H9 (cell line): Measurements from ENCODE around the gene RNF224. TPM values are rescaled to one million over a fixed set of nuclear protein-coding genes. Genes with fewer than 3 reads are reported as not detected.

Experiments used
- DNase-seq: peaks from one replicate; pipeline ENCODE4 v3.0.0-alpha.2; 2017
- H2AFZ ChIP-seq: one replicate; pipeline ENCODE4 v1.6.1; 2013; ENCODE audit warnings: mild to moderate bottlenecking, low read length, control low read depth, moderate library complexity
- H2AK5ac ChIP-seq: 2 replicates; pipeline ENCODE4 v1.6.1; 2013; ENCODE audit warnings: low read length, control low read depth, mixed read lengths; ENCODE audit not compliant: insufficient read length
- H2BK120ac ChIP-seq: one replicate; pipeline ENCODE4 v1.6.1; 2013; ENCODE audit warnings: low read depth, mild to moderate bottlenecking, low read length, control low read depth, inconsistent platforms; ENCODE audit not compliant: poor library complexity, severe bottlenecking
- H2BK12ac ChIP-seq: 2 replicates; pipeline ENCODE4 v1.6.1; 2013; ENCODE audit warnings: low read length, control low read depth, mixed read lengths, low read depth; ENCODE audit not compliant: insufficient read length
- H2BK15ac ChIP-seq: 2 replicates; pipeline ENCODE4 v1.6.1; 2013; ENCODE audit warnings: low read depth, low read length, control low read depth
- H2BK20ac ChIP-seq: one replicate; pipeline ENCODE4 v1.6.1; 2013; ENCODE audit warnings: low read depth, mild to moderate bottlenecking, low read length, control low read depth, inconsistent platforms; ENCODE audit not compliant: poor library complexity, severe bottlenecking
- H2BK5ac ChIP-seq: 2 replicates; pipeline ENCODE4 v1.6.1; 2013; ENCODE audit warnings: low read length, control low read depth, mixed read lengths; ENCODE audit not compliant: insufficient read length
- H3K14ac ChIP-seq: 2 replicates; pipeline ENCODE4 v1.6.1; 2013; ENCODE audit warnings: low read length, control low read depth; ENCODE audit not compliant: insufficient read depth
- H3K18ac ChIP-seq: 2 replicates; pipeline ENCODE4 v1.6.1; 2013; ENCODE audit warnings: low read depth, mild to moderate bottlenecking, mixed read lengths, low read length, control low read depth; ENCODE audit not compliant: insufficient read length
- H3K23ac ChIP-seq: 2 replicates; pipeline ENCODE4 v1.6.1; 2013; ENCODE audit warnings: low read length, control low read depth, mixed read lengths, low read depth; ENCODE audit not compliant: insufficient read length
- H3K23me2 ChIP-seq: 2 replicates; pipeline ENCODE4 v1.6.1; 2013; ENCODE audit warnings: low read depth, mild to moderate bottlenecking, mixed read lengths, low read length, control low read depth; ENCODE audit not compliant: insufficient read length, poor library complexity, severe bottlenecking
- H3K27ac ChIP-seq: 2 replicates; pipeline ENCODE4 v1.5.1; 2013; ENCODE audit warnings: low read length, control low read depth, mixed read lengths, low read depth; ENCODE audit not compliant: insufficient read length
- H3K27me3 ChIP-seq: 2 replicates; pipeline ENCODE4 v1.6.1; 2013; ENCODE audit warnings: low read length, control low read depth, inconsistent platforms; ENCODE audit not compliant: insufficient read depth
- H3K4ac ChIP-seq: 2 replicates; pipeline ENCODE4 v1.6.1; 2013; ENCODE audit warnings: low read depth, mild to moderate bottlenecking, control low read depth, inconsistent platforms, low read length, moderate library complexity
- H3K4me1 ChIP-seq: 2 replicates; pipeline ENCODE4 v1.6.1; 2013; ENCODE audit warnings: low read length, control low read depth, inconsistent platforms; ENCODE audit not compliant: insufficient read depth
- H3K4me2 ChIP-seq: 2 replicates; pipeline ENCODE4 v1.6.1; 2013; ENCODE audit warnings: low read length, control low read depth, mixed read lengths; ENCODE audit not compliant: insufficient read length, insufficient read depth
- H3K56ac ChIP-seq: 2 replicates; pipeline ENCODE4 v1.6.1; 2013; ENCODE audit warnings: low read depth, mild to moderate bottlenecking, mixed read lengths, low read length, control low read depth; ENCODE audit not compliant: insufficient read length
- H3K79me1 ChIP-seq: 2 replicates; pipeline ENCODE4 v1.6.1; 2013; ENCODE audit warnings: low read depth, mild to moderate bottlenecking, moderate library complexity, low read length, control low read depth, inconsistent platforms; ENCODE audit not compliant: insufficient read depth, poor library complexity, severe bottlenecking
- H3K79me2 ChIP-seq: 2 replicates; pipeline ENCODE4 v1.6.1; 2013; ENCODE audit warnings: low read length, control low read depth, inconsistent platforms; ENCODE audit not compliant: insufficient read depth
- H3K9ac ChIP-seq: 2 replicates; pipeline ENCODE4 v1.6.1; 2013; ENCODE audit warnings: low read length, control low read depth, mixed read lengths; ENCODE audit not compliant: insufficient read length; ENCODE audit errors: extremely low read depth
- H3K9me3 ChIP-seq: one replicate; pipeline ENCODE4 v1.6.1; 2013; ENCODE audit warnings: low read depth, low read length, inconsistent platforms; ENCODE audit not compliant: control insufficient read depth
- H3T11ph ChIP-seq: one replicate; pipeline ENCODE4 v1.6.1; 2013; ENCODE audit warnings: mild to moderate bottlenecking, low read length, control low read depth, inconsistent platforms
- H4K20me1 ChIP-seq: one replicate; pipeline ENCODE4 v1.6.1; 2013; ENCODE audit not compliant: control insufficient read depth, insufficient read length, insufficient read depth
- H4K5ac ChIP-seq: 2 replicates; pipeline ENCODE4 v1.6.1; 2013; ENCODE audit warnings: low read depth, mild to moderate bottlenecking, mixed read lengths, low read length, control low read depth; ENCODE audit not compliant: insufficient read length
- H4K8ac ChIP-seq: replicated peaks from 2 replicates; pipeline ENCODE4 v1.6.1; 2013; ENCODE audit warnings: low read length, control low read depth, mixed read lengths, low read depth; ENCODE audit not compliant: insufficient read length
- H4K91ac ChIP-seq: 2 replicates; pipeline ENCODE4 v1.6.1; 2013; ENCODE audit warnings: low read depth, mild to moderate bottlenecking, moderate library complexity, mixed read lengths, low read length, control low read depth; ENCODE audit not compliant: insufficient read length
- H3K27ac Mint-ChIP-seq, 3 experiments: 2 replicates in 2 of 3; 3 replicates in 1 of 3; pipeline ENCODE4 v1.8.0; 2020 to 2021; ENCODE audit warnings: mixed read lengths in 3 of 3, mild to moderate bottlenecking in 1 of 3, moderate library complexity in 1 of 3
- H3K27me3 Mint-ChIP-seq: 2 replicates; pipeline ENCODE4 v1.8.0; 2021; ENCODE audit warnings: low read depth, mild to moderate bottlenecking, moderate library complexity, mixed read lengths
- H3K36me3 Mint-ChIP-seq, 3 experiments: 2 replicates in 2 of 3; 3 replicates in 1 of 3; pipeline ENCODE4 v1.8.0; 2020 to 2021; ENCODE audit warnings: low read depth in 3 of 3, mixed read lengths in 3 of 3; ENCODE audit not compliant: insufficient read depth in 1 of 3
- H3K4me1 Mint-ChIP-seq, 2 experiments: 2 replicates each; pipeline ENCODE4 v1.8.0; 2020; ENCODE audit warnings: mixed read lengths in 2 of 2
- H3K4me3 Mint-ChIP-seq, 2 experiments: 2 replicates in 1 of 2; 3 replicates in 1 of 2; pipeline ENCODE4 v1.8.0; 2020 to 2021; ENCODE audit warnings: mild to moderate bottlenecking in 2 of 2, mixed read lengths in 2 of 2, moderate library complexity in 1 of 2
- H3K9me3 Mint-ChIP-seq, 2 experiments: 2 replicates in 1 of 2; 3 replicates in 1 of 2; pipeline ENCODE4 v1.8.0; 2020; ENCODE audit warnings: mild to moderate bottlenecking in 2 of 2, mixed read lengths in 2 of 2, moderate library complexity in 1 of 2
- WGBS: extraction: QIAGEN DNeasy Blood & Tissue Kit; methylation state at CpG from one replicate; pipeline ENCODE4 v1.1.7; 2013; ENCODE audit warnings: missing lambda C conversion rate, low lambda C conversion rate, mixed read lengths; ENCODE audit not compliant: insufficient read length; ENCODE audit errors: extremely low coverage; 5-methylcytosine and 5-hydroxymethylcytosine counted together
- total RNA-seq: library from RNA; stranded (reverse); gene quantifications from 2 replicates; pipeline ENCODE4 v1.2.1, GENCODE V29; 2021
- TF ChIP-seq, protein P1 (sequence below): fragments of 200-600 bp; sonication (generic); conservative IDR thresholded peaks from 3 replicates; pipeline ENCODE4 v1.8.0; 2021; ENCODE audit warnings: antibody characterized with exemption, mild to moderate bottlenecking

RNF224 gene
- total RNA-seq, 1 experiment from 2014 or later, result 0.15 TPM

DNA sequence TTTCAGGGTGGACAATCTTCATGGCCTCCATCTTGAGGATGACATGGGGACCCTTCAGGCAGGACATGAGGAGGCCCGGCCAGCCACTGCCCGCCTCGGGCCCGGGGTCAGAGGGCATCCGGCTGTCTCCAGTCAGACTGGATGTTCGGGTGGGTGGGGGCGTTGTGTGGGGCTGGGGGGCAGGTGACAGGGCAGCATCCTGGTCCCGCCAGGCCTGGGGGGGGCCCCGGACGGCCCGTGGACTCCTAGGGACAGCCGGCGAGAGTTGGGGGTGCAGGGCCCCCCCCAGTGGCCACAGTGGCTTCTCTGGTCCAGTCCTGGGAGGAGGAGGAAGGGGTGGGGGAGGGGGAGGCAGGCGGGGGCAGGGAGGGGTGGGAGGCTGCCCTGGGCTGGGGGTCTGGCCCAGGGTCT lies 6.2 kb upstream of the RNF224 start:
- no peak overlapping the region for H2BK5ac ChIP-seq
- H3K9me3 ChIP-seq, result no peaks in the 10 kb centered on the region
- H2BK15ac ChIP-seq, result no peak overlapping the region
- H3K27me3 ChIP-seq, result no peaks in the 10 kb centered on the region
- H3K79me2 ChIP-seq, result no peaks in the 10 kb centered on the region
- no peak overlapping the region for H3K56ac ChIP-seq
- no peak overlapping the region for H3K4me2 ChIP-seq
- no peaks in the 10 kb centered on the region for H3K27me3 Mint-ChIP-seq
- H3K9ac ChIP-seq, result no peak overlapping the region
- no peak overlapping the region for H2AK5ac ChIP-seq
- no peak overlapping the region for H3K27ac Mint-ChIP-seq
- no peak overlapping the region for H2BK12ac ChIP-seq
- WGBS, result no CpG with 5 or more reads among the region's 14 CpGs
- no peaks in the 10 kb centered on the region; the same call in 1 of the 2 replicates for H3K4me1 ChIP-seq
- H2BK20ac ChIP-seq, result no peak overlapping the region
- peaks cover 0 to 11% (median 0%) of the 10 kb centered on the region in 3 experiments; a peak in 1 of 7 replicates for H3K36me3 Mint-ChIP-seq
- H3T11ph ChIP-seq, result no peak overlapping the region
- no peaks in the 10 kb centered on the region for H4K20me1 ChIP-seq
- H4K91ac ChIP-seq, result no peak overlapping the region
- H3K18ac ChIP-seq, result no peak overlapping the region
- peak overlapping the region; percentile 22 to 60; a peak in 3 of 5 replicates for H3K4me3 Mint-ChIP-seq
- H2BK120ac ChIP-seq, result no peak overlapping the region
- H3K4me1 Mint-ChIP-seq, result peaks cover 4 to 8% of the 10 kb centered on the region in 2 experiments
- H3K23me2 ChIP-seq, result peaks cover 18% of the 10 kb centered on the region
- TF ChIP-seq, protein P1, sequence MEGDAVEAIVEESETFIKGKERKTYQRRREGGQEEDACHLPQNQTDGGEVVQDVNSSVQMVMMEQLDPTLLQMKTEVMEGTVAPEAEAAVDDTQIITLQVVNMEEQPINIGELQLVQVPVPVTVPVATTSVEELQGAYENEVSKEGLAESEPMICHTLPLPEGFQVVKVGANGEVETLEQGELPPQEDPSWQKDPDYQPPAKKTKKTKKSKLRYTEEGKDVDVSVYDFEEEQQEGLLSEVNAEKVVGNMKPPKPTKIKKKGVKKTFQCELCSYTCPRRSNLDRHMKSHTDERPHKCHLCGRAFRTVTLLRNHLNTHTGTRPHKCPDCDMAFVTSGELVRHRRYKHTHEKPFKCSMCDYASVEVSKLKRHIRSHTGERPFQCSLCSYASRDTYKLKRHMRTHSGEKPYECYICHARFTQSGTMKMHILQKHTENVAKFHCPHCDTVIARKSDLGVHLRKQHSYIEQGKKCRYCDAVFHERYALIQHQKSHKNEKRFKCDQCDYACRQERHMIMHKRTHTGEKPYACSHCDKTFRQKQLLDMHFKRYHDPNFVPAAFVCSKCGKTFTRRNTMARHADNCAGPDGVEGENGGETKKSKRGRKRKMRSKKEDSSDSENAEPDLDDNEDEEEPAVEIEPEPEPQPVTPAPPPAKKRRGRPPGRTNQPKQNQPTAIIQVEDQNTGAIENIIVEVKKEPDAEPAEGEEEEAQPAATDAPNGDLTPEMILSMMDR, result no peak
- no peaks in the 10 kb centered on the region for H3K79me1 ChIP-seq
- H3K4ac ChIP-seq, result no peak overlapping the region
- H4K8ac ChIP-seq, result no peak overlapping the region
- H3K14ac ChIP-seq, result no peak overlapping the region
- H3K9me3 Mint-ChIP-seq, result no peaks in the 10 kb centered on the region
- no peak for DNase-seq
- H2AFZ ChIP-seq, result no peak overlapping the region
- no peak overlapping the region for H4K5ac ChIP-seq
- H3K27ac ChIP-seq, result no peak overlapping the region
- H3K23ac ChIP-seq, result no peak overlapping the region
